ENCODE measurements around the gene TMEM60. TPM values are rescaled to one million over a fixed set of nuclear protein-coding genes. Genes with fewer than 3 reads are reported as not detected.

Gene TMEM60
- total and polyA plus RNA-seq, 10 of the 15 experiments (the other 5 are each of a cell fraction or from before 2014, with no cell fraction given): 13.2 to 94.2 (median 30.2) TPM

DNA sequence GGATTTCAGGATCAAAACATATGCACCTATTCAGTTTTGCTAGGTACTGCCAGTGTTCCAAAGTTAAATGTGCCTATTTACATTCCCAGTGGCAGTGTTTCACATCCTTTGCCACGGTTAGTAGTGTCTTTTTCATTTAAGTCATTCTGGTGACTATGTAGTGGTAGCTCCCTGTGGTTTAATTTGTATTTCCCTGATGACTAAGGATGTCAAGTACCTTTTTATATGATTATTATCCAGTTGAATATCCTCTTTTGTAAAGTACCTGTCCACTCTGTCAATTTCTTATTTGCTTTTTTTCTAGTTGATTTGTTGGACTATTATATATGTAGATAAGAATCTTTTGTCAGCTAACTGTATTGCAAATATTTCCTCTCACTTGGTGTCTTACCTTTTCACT lies 45.1 kb downstream of the TMEM60 start:
- ChIA-PET RAD21 (ENCODE audit: unreplicated experiment) (interaction anchor here (1.2 to 1.6 kb wide), 3 partner anchors 54 to 101 kb away, joined by 3 to 6 read pairs (median 5); no protein-coding TSS in a partner anchor), CTCF (interaction anchor here (0.6 to 9.8 kb wide), 6 partner anchors 29 to 263 kb away, joined by 3 to 218 read pairs (median 4); no protein-coding TSS in a partner anchor), SMC1A (ENCODE audit: uncharacterized antibody, unreplicated experiment) (interaction anchor here (0.8 to 1.8 kb wide), 6 partner anchors 15 to 101 kb away, joined by 3 to 10 read pairs (median 4); no protein-coding TSS in a partner anchor), POLR2A (interaction anchor here (0.8 kb wide), 1 partner anchor 40 kb away, joined by 3 read pairs; no protein-coding TSS in a partner anchor)
- Histone ChIP-seq H3K27ac (ENCODE audit: control insufficient read depth, insufficient read depth) (no peak overlapping the region), H3K27me3 (replicated peaks in 1 of 2; ENCODE audit: control insufficient read depth in 2 of 2, insufficient read depth in 2 of 2, low read length in 1 of 2) (no peaks in the 10 kb centered on the region), H3K36me3 (ENCODE audit: control insufficient read depth in 2 of 2, insufficient read depth in 2 of 2, low read length in 1 of 2) (peaks cover 0 to 2% of the 10 kb centered on the region in 2 experiments; a peak in 2 of 4 replicates), H3K4me1 (ENCODE audit: control insufficient read depth, insufficient read depth, low read length) (peaks cover 3% of the 10 kb centered on the region; the same call in 1 of the 2 replicates), H3K4me3 (no peak overlapping the region), H3K4me2 (ENCODE audit: control insufficient read depth, insufficient read depth) (no peak overlapping the region), H4K20me1 (ENCODE audit: control insufficient read depth, insufficient read depth) (no peaks in the 10 kb centered on the region), H3K9me3 (replicated peaks; ENCODE audit: control insufficient read depth, insufficient read depth, low read length) (no peaks in the 10 kb centered on the region), H3K9ac (ENCODE audit: control insufficient read depth, insufficient read depth, low read length) (no peak overlapping the region), H3K79me2 (ENCODE audit: control insufficient read depth, insufficient read depth, low read length) (peaks cover 4% of the 10 kb centered on the region), H2AFZ (ENCODE audit: control insufficient read depth, low read depth, low read length) (no peak overlapping the region)
- ATAC-seq: no peak
- intact Hi-C loops (cut with micrococcal nuclease; ENCODE audit: unreplicated experiment) (no loop called here), in situ Hi-C loops (cut with MboI) (loop anchor here (5.0 kb wide), 1 partner anchor 96 kb away; no protein-coding TSS in a partner anchor)
- FAIRE-seq: no peak
- no TSS peak for BruUV-seq (replicated peaks)
- DNase-seq (ENCODE audit: low read depth, low spot score): no peak
- WGBS (ENCODE audit: insufficient coverage, insufficient replicate concordance, low lambda C conversion rate, missing lambda C conversion rate): 100% methylated on average over 1 of the region's 1 CpG
- TF ChIP-seq, protein P1, sequence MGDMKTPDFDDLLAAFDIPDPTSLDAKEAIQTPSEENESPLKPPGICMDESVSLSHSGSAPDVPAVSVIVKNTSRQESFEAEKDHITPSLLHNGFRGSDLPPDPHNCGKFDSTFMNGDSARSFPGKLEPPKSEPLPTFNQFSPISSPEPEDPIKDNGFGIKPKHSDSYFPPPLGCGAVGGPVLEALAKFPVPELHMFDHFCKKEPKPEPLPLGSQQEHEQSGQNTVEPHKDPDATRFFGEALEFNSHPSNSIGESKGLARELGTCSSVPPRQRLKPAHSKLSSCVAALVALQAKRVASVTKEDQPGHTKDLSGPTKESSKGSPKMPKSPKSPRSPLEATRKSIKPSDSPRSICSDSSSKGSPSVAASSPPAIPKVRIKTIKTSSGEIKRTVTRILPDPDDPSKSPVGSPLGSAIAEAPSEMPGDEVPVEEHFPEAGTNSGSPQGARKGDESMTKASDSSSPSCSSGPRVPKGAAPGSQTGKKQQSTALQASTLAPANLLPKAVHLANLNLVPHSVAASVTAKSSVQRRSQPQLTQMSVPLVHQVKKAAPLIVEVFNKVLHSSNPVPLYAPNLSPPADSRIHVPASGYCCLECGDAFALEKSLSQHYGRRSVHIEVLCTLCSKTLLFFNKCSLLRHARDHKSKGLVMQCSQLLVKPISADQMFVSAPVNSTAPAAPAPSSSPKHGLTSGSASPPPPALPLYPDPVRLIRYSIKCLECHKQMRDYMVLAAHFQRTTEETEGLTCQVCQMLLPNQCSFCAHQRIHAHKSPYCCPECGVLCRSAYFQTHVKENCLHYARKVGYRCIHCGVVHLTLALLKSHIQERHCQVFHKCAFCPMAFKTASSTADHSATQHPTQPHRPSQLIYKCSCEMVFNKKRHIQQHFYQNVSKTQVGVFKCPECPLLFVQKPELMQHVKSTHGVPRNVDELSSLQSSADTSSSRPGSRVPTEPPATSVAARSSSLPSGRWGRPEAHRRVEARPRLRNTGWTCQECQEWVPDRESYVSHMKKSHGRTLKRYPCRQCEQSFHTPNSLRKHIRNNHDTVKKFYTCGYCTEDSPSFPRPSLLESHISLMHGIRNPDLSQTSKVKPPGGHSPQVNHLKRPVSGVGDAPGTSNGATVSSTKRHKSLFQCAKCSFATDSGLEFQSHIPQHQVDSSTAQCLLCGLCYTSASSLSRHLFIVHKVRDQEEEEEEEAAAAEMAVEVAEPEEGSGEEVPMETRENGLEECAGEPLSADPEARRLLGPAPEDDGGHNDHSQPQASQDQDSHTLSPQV (IDR thresholded peaks at IDR 0.05): no peak
- no peak for TF ChIP-seq SREBF1 (IDR thresholded peaks at IDR 0.05; ENCODE audit: low read length)
- no peak for TF ChIP-seq SIN3A (IDR thresholded peaks at IDR 0.05; ENCODE audit: low read depth, low read length)
- TF ChIP-seq CHD2 (IDR thresholded peaks at IDR 0.05; ENCODE audit: borderline replicate concordance, low read depth, low read length): no peak
- TF ChIP-seq, protein P2, sequence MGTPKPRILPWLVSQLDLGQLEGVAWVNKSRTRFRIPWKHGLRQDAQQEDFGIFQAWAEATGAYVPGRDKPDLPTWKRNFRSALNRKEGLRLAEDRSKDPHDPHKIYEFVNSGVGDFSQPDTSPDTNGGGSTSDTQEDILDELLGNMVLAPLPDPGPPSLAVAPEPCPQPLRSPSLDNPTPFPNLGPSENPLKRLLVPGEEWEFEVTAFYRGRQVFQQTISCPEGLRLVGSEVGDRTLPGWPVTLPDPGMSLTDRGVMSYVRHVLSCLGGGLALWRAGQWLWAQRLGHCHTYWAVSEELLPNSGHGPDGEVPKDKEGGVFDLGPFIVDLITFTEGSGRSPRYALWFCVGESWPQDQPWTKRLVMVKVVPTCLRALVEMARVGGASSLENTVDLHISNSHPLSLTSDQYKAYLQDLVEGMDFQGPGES (IDR thresholded peaks at IDR 0.05): no peak
- no peak for TF ChIP-seq BCL11A (IDR thresholded peaks at IDR 0.05; ENCODE audit: low read depth, low read length)
- no peak for TF ChIP-seq HDAC6 (IDR thresholded peaks at IDR 0.05; ENCODE audit: unreplicated experiment)
- TF ChIP-seq SPI1 (IDR thresholded peaks at IDR 0.05; ENCODE audit: borderline replicate concordance, insufficient read depth, low read depth, low read length): no peak
- TF ChIP-seq, protein P3, sequence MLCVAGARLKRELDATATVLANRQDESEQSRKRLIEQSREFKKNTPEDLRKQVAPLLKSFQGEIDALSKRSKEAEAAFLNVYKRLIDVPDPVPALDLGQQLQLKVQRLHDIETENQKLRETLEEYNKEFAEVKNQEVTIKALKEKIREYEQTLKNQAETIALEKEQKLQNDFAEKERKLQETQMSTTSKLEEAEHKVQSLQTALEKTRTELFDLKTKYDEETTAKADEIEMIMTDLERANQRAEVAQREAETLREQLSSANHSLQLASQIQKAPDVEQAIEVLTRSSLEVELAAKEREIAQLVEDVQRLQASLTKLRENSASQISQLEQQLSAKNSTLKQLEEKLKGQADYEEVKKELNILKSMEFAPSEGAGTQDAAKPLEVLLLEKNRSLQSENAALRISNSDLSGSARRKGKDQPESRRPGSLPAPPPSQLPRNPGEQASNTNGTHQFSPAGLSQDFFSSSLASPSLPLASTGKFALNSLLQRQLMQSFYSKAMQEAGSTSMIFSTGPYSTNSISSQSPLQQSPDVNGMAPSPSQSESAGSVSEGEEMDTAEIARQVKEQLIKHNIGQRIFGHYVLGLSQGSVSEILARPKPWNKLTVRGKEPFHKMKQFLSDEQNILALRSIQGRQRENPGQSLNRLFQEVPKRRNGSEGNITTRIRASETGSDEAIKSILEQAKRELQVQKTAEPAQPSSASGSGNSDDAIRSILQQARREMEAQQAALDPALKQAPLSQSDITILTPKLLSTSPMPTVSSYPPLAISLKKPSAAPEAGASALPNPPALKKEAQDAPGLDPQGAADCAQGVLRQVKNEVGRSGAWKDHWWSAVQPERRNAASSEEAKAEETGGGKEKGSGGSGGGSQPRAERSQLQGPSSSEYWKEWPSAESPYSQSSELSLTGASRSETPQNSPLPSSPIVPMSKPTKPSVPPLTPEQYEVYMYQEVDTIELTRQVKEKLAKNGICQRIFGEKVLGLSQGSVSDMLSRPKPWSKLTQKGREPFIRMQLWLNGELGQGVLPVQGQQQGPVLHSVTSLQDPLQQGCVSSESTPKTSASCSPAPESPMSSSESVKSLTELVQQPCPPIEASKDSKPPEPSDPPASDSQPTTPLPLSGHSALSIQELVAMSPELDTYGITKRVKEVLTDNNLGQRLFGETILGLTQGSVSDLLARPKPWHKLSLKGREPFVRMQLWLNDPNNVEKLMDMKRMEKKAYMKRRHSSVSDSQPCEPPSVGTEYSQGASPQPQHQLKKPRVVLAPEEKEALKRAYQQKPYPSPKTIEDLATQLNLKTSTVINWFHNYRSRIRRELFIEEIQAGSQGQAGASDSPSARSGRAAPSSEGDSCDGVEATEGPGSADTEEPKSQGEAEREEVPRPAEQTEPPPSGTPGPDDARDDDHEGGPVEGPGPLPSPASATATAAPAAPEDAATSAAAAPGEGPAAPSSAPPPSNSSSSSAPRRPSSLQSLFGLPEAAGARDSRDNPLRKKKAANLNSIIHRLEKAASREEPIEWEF (IDR thresholded peaks at IDR 0.05; ENCODE audit: insufficient replicate concordance, low read depth, low read length): no peak
- TF ChIP-seq GABPA (IDR thresholded peaks at IDR 0.05; ENCODE audit: low read depth): no peak
- TF ChIP-seq POU2F2 (IDR thresholded peaks at IDR 0.05; ENCODE audit: borderline replicate concordance, low read depth, low read length): no peak
